DLD1 (cell line): ENCODE measurements around the gene GSG1.

ENCODE experiments used
- in situ Hi-C: cut with HindIII; loops from 2 replicates; pipeline ENCODE4 v1.10.0; 2017; ENCODE audit warnings: low sequenced_read_pairs

Gene GSG1

GRCh38 chr12:13093848-13094220 lies 9.6 kb downstream of the GSG1 start:
- in situ Hi-C loops: no loop called here

GRCh38 chr12:13093191-13093847 lies 10.1 kb downstream of the GSG1 start:
- in situ Hi-C loops: no loop called here

- in situ Hi-C loops: no loop called here
Measured at GRCh38 chr12:13091832-13092231, 11.6 kb downstream of the GSG1 start.

- in situ Hi-C loops: no loop called here
Measured at GRCh38 chr12:13090054-13090453, 13.4 kb downstream of the GSG1 start.

- in situ Hi-C loops: loop anchor here (10.0 kb wide), 1 partner anchor 84 kb away; the partner anchor contains the start of gene HEBP1
Measured at GRCh38 chr12:13088496-13088895, 15.0 kb downstream of the GSG1 start.

GRCh38 chr12:13087766-13088165 lies 15.7 kb downstream of the GSG1 start:
- in situ Hi-C loops: loop anchor here (10.0 kb wide), 1 partner anchor 83 kb away; the partner anchor contains the start of gene HEBP1

GRCh38 chr12:13085968-13086686 lies 17.3 kb downstream of the GSG1 start:
- in situ Hi-C loops: loop anchor here (10.0 kb wide), 1 partner anchor 81 kb away; the partner anchor contains the start of gene HEBP1

- in situ Hi-C loops: loop anchor here (10.0 kb wide), 1 partner anchor 80 kb away; the partner anchor contains the start of gene HEBP1
Measured at GRCh38 chr12:13084898-13085640, 18.4 kb downstream of the GSG1 start.

GRCh38 chr12:13083638-13084037 lies 19.8 kb downstream of the GSG1 start:
- in situ Hi-C loops: loop anchor here (10.0 kb wide), 1 partner anchor 79 kb away; the partner anchor contains the start of gene HEBP1

GRCh38 chr12:13082861-13083260 lies 20.6 kb downstream of the GSG1 start:
- in situ Hi-C loops: loop anchor here (10.0 kb wide), 1 partner anchor 78 kb away; the partner anchor contains the start of gene HEBP1

- in situ Hi-C loops: loop anchor here (10.0 kb wide), 1 partner anchor 75 kb away; the partner anchor contains the start of gene HEBP1
Measured at GRCh38 chr12:13080266-13080665, 23.2 kb downstream of the GSG1 start.

GRCh38 chr12:13079440-13079906 lies 24.0 kb downstream of the GSG1 start:
- in situ Hi-C loops: no loop called here

- in situ Hi-C loops: no loop called here
Measured at GRCh38 chr12:13075786-13076570, 27.5 kb downstream of the GSG1 start.

- in situ Hi-C loops: no loop called here
Measured at GRCh38 chr12:13075118-13075480, 28.4 kb downstream of the GSG1 start.

GRCh38 chr12:13074396-13075117 lies 28.9 kb downstream of the GSG1 start:
- in situ Hi-C loops: no loop called here

GRCh38 chr12:13073173-13073572 lies 30.3 kb downstream of the GSG1 start:
- in situ Hi-C loops: no loop called here

GRCh38 chr12:13071305-13072280 lies 31.9 kb downstream of the GSG1 start:
- in situ Hi-C loops: no loop called here

GRCh38 chr12:13069380-13069779 lies 34.1 kb downstream of the GSG1 start:
- in situ Hi-C loops: no loop called here

- in situ Hi-C loops: no loop called here
Measured at GRCh38 chr12:13067322-13067721, 36.1 kb downstream of the GSG1 start.
